ENCODE results near the gene DNAH2.

DNA sequence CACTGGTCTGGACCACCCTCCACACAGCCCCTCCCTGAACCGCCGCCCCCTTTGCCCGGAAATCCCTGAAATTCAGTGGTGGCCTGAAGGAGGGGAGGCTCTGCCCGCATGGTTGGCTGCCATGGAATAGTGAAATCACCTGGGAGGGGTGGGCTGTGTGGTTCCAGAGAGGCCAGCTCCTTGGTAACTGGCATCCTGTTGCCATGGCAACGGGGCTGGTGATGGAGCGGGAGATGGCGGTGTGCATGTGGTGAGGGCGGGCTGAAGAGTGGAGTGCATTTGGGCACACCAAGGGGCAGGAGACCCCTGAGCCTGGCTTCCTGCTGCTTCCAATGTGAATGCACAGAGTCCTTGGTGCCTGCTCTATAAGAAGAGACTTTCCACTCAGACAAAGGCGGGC, 10.1 kb upstream of the DNAH2 start:
- TF ChIP-seq EZH2 (IDR thresholded peaks at IDR 0.05) (no peak), POLR2A (IDR thresholded peaks at IDR 0.05; ENCODE audit: borderline replicate concordance, extremely low read depth, insufficient read depth, insufficient read length) (no peak), YY1 (IDR thresholded peaks at IDR 0.05; ENCODE audit: extremely low read depth, insufficient replicate concordance, low read depth, low read length) (no peak)
